ENCODE data around the gene EWSR1. TPM values are rescaled to one million over a fixed set of nuclear protein-coding genes. Genes with fewer than 3 reads are reported as not detected.

EWSR1 gene
- total RNA-seq, 1 donor, result 139 TPM

- DNase-seq (ENCODE audit: insufficient read length, low spot score, missing footprints), result peak; percentile 56
- Histone ChIP-seq H3K4me2 (ENCODE audit: insufficient read depth, low read length) (no peak overlapping the region), H2AFZ (ENCODE audit: low read length) (no peak overlapping the region), H3K27me3 (ENCODE audit: insufficient read depth, low read length) (no peaks in the 10 kb centered on the region), H3K4me1 (ENCODE audit: insufficient read depth, low read length) (peaks cover 3% of the 10 kb centered on the region), H3K4me3 (ENCODE audit: insufficient read depth, low read length) (no peak overlapping the region), H3K79me2 (ENCODE audit: insufficient read depth, low read length) (no peaks in the 10 kb centered on the region), H3K9me3 (ENCODE audit: low read depth, low read length) (no peaks in the 10 kb centered on the region), H3K27ac (ENCODE audit: low read depth, low read length) (no peak overlapping the region), H3K36me3 (ENCODE audit: insufficient read depth, low read length) (peaks cover 48% of the 10 kb centered on the region), H4K20me1 (ENCODE audit: insufficient read depth, low read length) (peaks cover 10% of the 10 kb centered on the region)
- TF ChIP-seq CTCF (IDR thresholded peaks at IDR 0.05; ENCODE audit: extremely low read depth, low read depth, low read length), result no peak
Observed at GRCh38 chr22:29341849-29342127, 73.7 kb downstream of the EWSR1 start.

GRCh38 chr22:29342177-29342576 is 74.1 kb downstream of the EWSR1 start:
- peaks cover 10% of the 10 kb centered on the region for H4K20me1 ChIP-seq (ENCODE audit: insufficient read depth, low read length)
- H3K9me3 ChIP-seq (ENCODE audit: low read depth, low read length), result no peaks in the 10 kb centered on the region
- no peak overlapping the region for H3K27ac ChIP-seq (ENCODE audit: low read depth, low read length)
- no peaks in the 10 kb centered on the region for H3K79me2 ChIP-seq (ENCODE audit: insufficient read depth, low read length)
- no peak overlapping the region for H3K4me2 ChIP-seq (ENCODE audit: insufficient read depth, low read length)
- H2AFZ ChIP-seq (ENCODE audit: low read length), result no peak overlapping the region
- no peak for DNase-seq (ENCODE audit: insufficient read length, low spot score, missing footprints)
- no peak for TF ChIP-seq CTCF (IDR thresholded peaks at IDR 0.05; ENCODE audit: extremely low read depth, low read depth, low read length)
- H3K27me3 ChIP-seq (ENCODE audit: insufficient read depth, low read length), result no peaks in the 10 kb centered on the region
- peaks cover 50% of the 10 kb centered on the region for H3K36me3 ChIP-seq (ENCODE audit: insufficient read depth, low read length)
- no peak overlapping the region for H3K4me3 ChIP-seq (ENCODE audit: insufficient read depth, low read length)
- H3K4me1 ChIP-seq (ENCODE audit: insufficient read depth, low read length), result peaks cover 3% of the 10 kb centered on the region

GRCh38 chr22:29342577-29343312 is 74.7 kb downstream of the EWSR1 start:
- no peaks in the 10 kb centered on the region for H3K27me3 ChIP-seq (ENCODE audit: insufficient read depth, low read length)
- H2AFZ ChIP-seq (ENCODE audit: low read length), result no peak overlapping the region
- H3K4me2 ChIP-seq (ENCODE audit: insufficient read depth, low read length), result no peak overlapping the region
- peaks cover 52% of the 10 kb centered on the region for H3K36me3 ChIP-seq (ENCODE audit: insufficient read depth, low read length)
- no peak overlapping the region for H3K4me3 ChIP-seq (ENCODE audit: insufficient read depth, low read length)
- DNase-seq (ENCODE audit: insufficient read length, low spot score, missing footprints), result peak; percentile 70
- H3K9me3 ChIP-seq (ENCODE audit: low read depth, low read length), result no peaks in the 10 kb centered on the region
- no peak for TF ChIP-seq CTCF (IDR thresholded peaks at IDR 0.05; ENCODE audit: extremely low read depth, low read depth, low read length)
- peaks cover 10% of the 10 kb centered on the region for H4K20me1 ChIP-seq (ENCODE audit: insufficient read depth, low read length)
- H3K27ac ChIP-seq (ENCODE audit: low read depth, low read length), result no peak overlapping the region
- H3K4me1 ChIP-seq (ENCODE audit: insufficient read depth, low read length), result peaks cover 3% of the 10 kb centered on the region
- H3K79me2 ChIP-seq (ENCODE audit: insufficient read depth, low read length), result no peaks in the 10 kb centered on the region

- Histone ChIP-seq H4K20me1 (ENCODE audit: insufficient read depth, low read length) (peaks cover 10% of the 10 kb centered on the region), H3K36me3 (ENCODE audit: insufficient read depth, low read length) (peaks cover 53% of the 10 kb centered on the region), H3K27me3 (ENCODE audit: insufficient read depth, low read length) (no peaks in the 10 kb centered on the region), H2AFZ (ENCODE audit: low read length) (no peak overlapping the region), H3K4me1 (ENCODE audit: insufficient read depth, low read length) (peaks cover 3% of the 10 kb centered on the region), H3K79me2 (ENCODE audit: insufficient read depth, low read length) (no peaks in the 10 kb centered on the region), H3K9me3 (ENCODE audit: low read depth, low read length) (no peaks in the 10 kb centered on the region), H3K27ac (ENCODE audit: low read depth, low read length) (peak overlapping the region; percentile 21), H3K4me2 (ENCODE audit: insufficient read depth, low read length) (no peak overlapping the region), H3K4me3 (ENCODE audit: insufficient read depth, low read length) (no peak overlapping the region)
- peak; percentile 81 for DNase-seq (ENCODE audit: insufficient read length, low spot score, missing footprints)
- TF ChIP-seq CTCF (IDR thresholded peaks at IDR 0.05; ENCODE audit: extremely low read depth, low read depth, low read length), result no peak
Observed at GRCh38 chr22:29343313-29343805, 75.3 kb downstream of the EWSR1 start.
